Body of pancreas (tissue), 4 donors: Measurements from ENCODE around the gene ADGRF4.

Experiments used
- POLR2A ChIP-seq, 3 donors: fragments of 450-650 bp; IDR thresholded peaks; one replicate each; pipeline ENCODE4 v1.6.1; 2016; ENCODE audit warnings: antibody characterized with exemption in 3 of 3, mild to moderate bottlenecking in 2 of 3
- TF ChIP-seq, protein P1 (sequence below), 7 experiments: fragments of 450-650 bp in 4 of 7; fragments of 200-600 bp in 3 of 7; sonication (generic) in 3 of 7; IDR thresholded peaks; one replicate each; pipeline ENCODE4 v1.5.1; 2016 to 2019; ENCODE audit warnings: antibody characterized with exemption in 7 of 7

DNA sequence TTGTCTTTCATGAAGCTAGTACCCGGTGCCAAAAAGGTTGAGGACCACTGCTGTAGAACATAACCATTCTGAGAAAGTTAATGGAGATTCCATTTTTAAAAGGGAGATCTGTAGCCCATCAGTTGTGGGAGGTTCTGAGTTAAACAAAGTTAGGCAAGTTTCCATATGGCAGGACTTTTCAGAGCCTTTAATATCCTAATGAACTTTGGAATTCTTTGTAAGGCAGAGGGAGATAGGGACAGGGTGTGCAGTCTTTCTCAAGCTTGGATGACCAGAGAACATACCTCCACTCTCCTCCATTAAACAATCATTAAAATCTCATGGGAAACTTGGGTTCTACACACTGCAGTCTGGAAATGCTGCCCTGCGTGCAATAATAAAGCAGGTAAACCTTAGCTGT, 14.8 kb downstream of the ADGRF4 start:
- TF ChIP-seq, protein P1, sequence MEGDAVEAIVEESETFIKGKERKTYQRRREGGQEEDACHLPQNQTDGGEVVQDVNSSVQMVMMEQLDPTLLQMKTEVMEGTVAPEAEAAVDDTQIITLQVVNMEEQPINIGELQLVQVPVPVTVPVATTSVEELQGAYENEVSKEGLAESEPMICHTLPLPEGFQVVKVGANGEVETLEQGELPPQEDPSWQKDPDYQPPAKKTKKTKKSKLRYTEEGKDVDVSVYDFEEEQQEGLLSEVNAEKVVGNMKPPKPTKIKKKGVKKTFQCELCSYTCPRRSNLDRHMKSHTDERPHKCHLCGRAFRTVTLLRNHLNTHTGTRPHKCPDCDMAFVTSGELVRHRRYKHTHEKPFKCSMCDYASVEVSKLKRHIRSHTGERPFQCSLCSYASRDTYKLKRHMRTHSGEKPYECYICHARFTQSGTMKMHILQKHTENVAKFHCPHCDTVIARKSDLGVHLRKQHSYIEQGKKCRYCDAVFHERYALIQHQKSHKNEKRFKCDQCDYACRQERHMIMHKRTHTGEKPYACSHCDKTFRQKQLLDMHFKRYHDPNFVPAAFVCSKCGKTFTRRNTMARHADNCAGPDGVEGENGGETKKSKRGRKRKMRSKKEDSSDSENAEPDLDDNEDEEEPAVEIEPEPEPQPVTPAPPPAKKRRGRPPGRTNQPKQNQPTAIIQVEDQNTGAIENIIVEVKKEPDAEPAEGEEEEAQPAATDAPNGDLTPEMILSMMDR (IDR thresholded peaks at IDR 0.05): no peak
- no peak for TF ChIP-seq POLR2A (IDR thresholded peaks at IDR 0.05)
